OCI-LY1 (cell line): Measurements from ENCODE around the gene MOB3C.
"Not testable (repeated sequence)": the region's sequence is repeated elsewhere in the genome, so short reads cannot be mapped to it uniquely, and the experiment has no call there.

Source experiments
- H2AFZ ChIP-seq: fragments of 200-600 bp; sonication (generic), shearing (Covaris generic); 2 replicates; pipeline ENCODE4 v1.6.0; 2014; ENCODE audit warnings: antibody characterized with exemption, mild to moderate bottlenecking, low read length
- H3F3A ChIP-seq: fragments of 200-600 bp; sonication (generic), shearing (Covaris generic); 2 replicates; pipeline ENCODE4 v1.6.0; 2014; ENCODE audit warnings: mild to moderate bottlenecking, antibody characterized with exemption, low read length, moderate library complexity; ENCODE audit not compliant: insufficient read depth
- H3K27ac ChIP-seq: fragments of 200-600 bp; sonication (generic); 2 replicates; pipeline ENCODE4 v1.5.1; 2014; ENCODE audit warnings: low read length, mixed run types, mild to moderate bottlenecking, low read depth; ENCODE audit not compliant: poor library complexity, severe bottlenecking
- H3K27me3 ChIP-seq: fragments of 200-600 bp; sonication (generic); 2 replicates; pipeline ENCODE4 v1.6.0; 2014; ENCODE audit warnings: antibody characterized with exemption, mild to moderate bottlenecking, low read length, moderate library complexity; ENCODE audit not compliant: insufficient read depth
- H3K36me3 ChIP-seq: fragments of 200-600 bp; sonication (generic); 2 replicates; pipeline ENCODE4 v1.6.1; 2014; ENCODE audit warnings: mild to moderate bottlenecking, antibody characterized with exemption, low read length, moderate library complexity, mixed read lengths; ENCODE audit not compliant: insufficient read depth
- H3K4me1 ChIP-seq: fragments of 200-600 bp; sonication (generic); 2 replicates; pipeline ENCODE4 v1.5.1; 2014; ENCODE audit warnings: mild to moderate bottlenecking, low read length, moderate library complexity; ENCODE audit not compliant: insufficient read depth, severe bottlenecking
- H3K4me2 ChIP-seq: fragments of 200-600 bp; sonication (generic), shearing (Covaris generic); 2 replicates; pipeline ENCODE4 v1.6.1; 2014; ENCODE audit warnings: low read length
- H3K4me3 ChIP-seq: fragments of 200-600 bp; sonication (generic); 2 replicates; pipeline ENCODE4 v1.5.1; 2014; ENCODE audit warnings: low read length, low read depth, mild to moderate bottlenecking, mixed read lengths; ENCODE audit not compliant: poor library complexity, severe bottlenecking
- H3K79me2 ChIP-seq: fragments of 200-600 bp; shearing (Covaris generic); 2 replicates; pipeline ENCODE4 v1.6.1; 2016; ENCODE audit warnings: mixed run types, low read length, mixed read lengths; ENCODE audit not compliant: insufficient read depth
- H3K9ac ChIP-seq: fragments of 200-600 bp; sonication (generic), shearing (Covaris generic); 2 replicates; pipeline ENCODE4 v1.6.1; 2014; ENCODE audit warnings: mild to moderate bottlenecking, low read length, mixed read lengths
- H3K9me2 ChIP-seq: fragments of 200-600 bp; sonication (generic), shearing (Covaris generic); 2 replicates; pipeline ENCODE4 v1.6.1; 2014; ENCODE audit warnings: low read depth, mild to moderate bottlenecking, low read length, mixed read lengths
- H3K9me3 ChIP-seq: fragments of 200-600 bp; shearing (Covaris generic); 2 replicates; pipeline ENCODE4 v1.6.1; 2014; ENCODE audit warnings: low read length, mixed read lengths
- H4K20me1 ChIP-seq: fragments of 200-600 bp; sonication (generic), shearing (Covaris generic); 2 replicates; pipeline ENCODE4 v1.6.0; 2016; ENCODE audit warnings: mild to moderate bottlenecking, low read length; ENCODE audit not compliant: insufficient read depth
- EZH2 ChIP-seq: fragments of 200-600 bp; sonication (generic), shearing (Covaris generic); IDR thresholded peaks from 2 replicates; pipeline ENCODE4 v1.8.0; 2017; ENCODE audit warnings: borderline replicate concordance, mixed run types, mild to moderate bottlenecking, antibody characterized with exemption, low read length, moderate library complexity, mixed read lengths
- TF ChIP-seq, protein P1 (sequence below): fragments of 200-600 bp; sonication (generic), shearing (Covaris generic); IDR thresholded peaks from 2 replicates; pipeline ENCODE4 v1.5.1; 2017; ENCODE audit warnings: mild to moderate bottlenecking, antibody characterized with exemption, low read length, moderate library complexity, mixed read lengths

MOB3C gene

DNA sequence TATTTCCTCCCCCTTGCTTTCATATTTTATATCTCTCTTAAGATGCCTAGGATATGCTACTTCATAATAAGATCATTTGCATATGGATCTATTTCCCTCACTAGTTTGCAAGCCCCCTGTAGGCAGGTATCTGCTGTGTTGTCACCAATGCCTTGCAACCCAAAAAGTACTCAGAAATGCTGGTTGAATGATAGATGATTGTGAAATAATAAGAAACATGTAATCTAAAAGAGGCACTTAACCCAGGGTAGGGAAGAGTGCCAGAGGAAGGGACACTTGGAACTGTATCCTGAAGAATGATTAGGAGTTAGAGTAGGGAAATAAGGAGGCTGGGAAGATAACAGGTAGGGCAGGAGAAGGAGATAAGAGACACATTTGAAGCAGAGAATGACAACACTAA is 39.2 kb upstream of the MOB3C start:
- H3K9ac ChIP-seq: no peak overlapping the region
- H3K4me2 ChIP-seq: no peak overlapping the region
- H3K4me1 ChIP-seq: no peaks in the 10 kb centered on the region
- no peaks in the 10 kb centered on the region for H4K20me1 ChIP-seq
- no peaks in the 10 kb centered on the region for H3K79me2 ChIP-seq
- peaks cover 42% of the 10 kb centered on the region for H3K36me3 ChIP-seq
- no peak overlapping the region for H3K4me3 ChIP-seq
- no peak overlapping the region for H2AFZ ChIP-seq
- H3K9me3 ChIP-seq: no peaks in the 10 kb centered on the region
- no peak overlapping the region for H3K27ac ChIP-seq
- H3K9me2 ChIP-seq: no peaks in the 10 kb centered on the region
- H3K27me3 ChIP-seq: no peaks in the 10 kb centered on the region
- no peak for TF ChIP-seq EZH2
- TF ChIP-seq, protein P1, sequence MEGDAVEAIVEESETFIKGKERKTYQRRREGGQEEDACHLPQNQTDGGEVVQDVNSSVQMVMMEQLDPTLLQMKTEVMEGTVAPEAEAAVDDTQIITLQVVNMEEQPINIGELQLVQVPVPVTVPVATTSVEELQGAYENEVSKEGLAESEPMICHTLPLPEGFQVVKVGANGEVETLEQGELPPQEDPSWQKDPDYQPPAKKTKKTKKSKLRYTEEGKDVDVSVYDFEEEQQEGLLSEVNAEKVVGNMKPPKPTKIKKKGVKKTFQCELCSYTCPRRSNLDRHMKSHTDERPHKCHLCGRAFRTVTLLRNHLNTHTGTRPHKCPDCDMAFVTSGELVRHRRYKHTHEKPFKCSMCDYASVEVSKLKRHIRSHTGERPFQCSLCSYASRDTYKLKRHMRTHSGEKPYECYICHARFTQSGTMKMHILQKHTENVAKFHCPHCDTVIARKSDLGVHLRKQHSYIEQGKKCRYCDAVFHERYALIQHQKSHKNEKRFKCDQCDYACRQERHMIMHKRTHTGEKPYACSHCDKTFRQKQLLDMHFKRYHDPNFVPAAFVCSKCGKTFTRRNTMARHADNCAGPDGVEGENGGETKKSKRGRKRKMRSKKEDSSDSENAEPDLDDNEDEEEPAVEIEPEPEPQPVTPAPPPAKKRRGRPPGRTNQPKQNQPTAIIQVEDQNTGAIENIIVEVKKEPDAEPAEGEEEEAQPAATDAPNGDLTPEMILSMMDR: no peak
- H3F3A ChIP-seq: no peaks in the 10 kb centered on the region

DNA sequence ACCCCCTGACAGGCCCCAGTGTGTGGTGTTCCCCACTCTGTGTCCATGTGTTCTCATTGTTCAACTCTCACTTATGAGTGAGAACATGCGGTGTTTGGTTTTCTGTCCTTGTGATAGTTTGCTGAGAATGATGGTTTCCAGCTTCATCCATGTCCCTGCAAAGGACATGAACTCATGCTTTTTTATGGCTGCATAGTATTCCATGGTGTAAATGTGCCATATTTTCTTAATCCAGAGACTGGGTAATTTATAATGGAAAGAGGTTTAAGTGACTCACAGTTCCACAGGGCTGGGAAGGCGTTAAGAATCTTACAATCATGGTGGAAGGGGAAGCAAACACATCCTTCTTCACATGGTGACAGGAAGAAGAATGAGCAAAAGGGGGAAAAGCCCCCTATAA is 38.1 kb upstream of the MOB3C start:
- not testable (repeated sequence) for H3K9ac ChIP-seq, H3K27ac ChIP-seq, H3K79me2 ChIP-seq, H3K9me3 ChIP-seq, H3K4me1 ChIP-seq, H3K9me2 ChIP-seq, H4K20me1 ChIP-seq, H3K27me3 ChIP-seq, H3K4me3 ChIP-seq, H2AFZ ChIP-seq, H3F3A ChIP-seq, H3K4me2 ChIP-seq
- H3K36me3 ChIP-seq: peaks cover 52% of the 10 kb centered on the region

DNA sequence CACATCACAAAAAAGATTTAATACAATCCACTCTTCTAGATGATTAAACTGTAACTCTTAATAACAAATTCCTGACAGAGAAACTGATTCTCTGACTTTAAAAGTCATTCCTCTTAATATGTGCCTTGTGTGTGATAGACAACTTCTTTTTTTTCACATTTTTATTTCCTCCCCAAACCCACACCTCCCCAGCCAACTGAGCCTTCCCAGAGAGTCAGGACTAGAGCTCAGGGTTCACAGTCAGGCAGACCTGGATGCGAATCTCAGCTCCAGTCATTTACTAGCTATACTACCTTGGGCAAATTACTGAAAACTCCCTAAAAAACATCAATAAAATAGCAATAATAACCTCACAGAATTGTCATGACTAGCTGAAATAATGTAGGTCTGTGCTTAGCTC is 37.4 kb upstream of the MOB3C start:
- Histone ChIP-seq H3K27me3 (no peaks in the 10 kb centered on the region), H3K4me2 (no peak overlapping the region), H3K79me2 (no peaks in the 10 kb centered on the region), H3K9me3 (peaks cover 9% of the 10 kb centered on the region; the same call in 1 of the 2 replicates), H3K9ac (no peak overlapping the region), H4K20me1 (no peaks in the 10 kb centered on the region), H3F3A (no peaks in the 10 kb centered on the region), H3K4me1 (no peaks in the 10 kb centered on the region), H3K9me2 (no peaks in the 10 kb centered on the region), H3K27ac (no peak overlapping the region), H2AFZ (no peak overlapping the region), H3K4me3 (no peak overlapping the region), H3K36me3 (peaks cover 59% of the 10 kb centered on the region)
- TF ChIP-seq, protein P1: no peak
- no peak for TF ChIP-seq EZH2

DNA sequence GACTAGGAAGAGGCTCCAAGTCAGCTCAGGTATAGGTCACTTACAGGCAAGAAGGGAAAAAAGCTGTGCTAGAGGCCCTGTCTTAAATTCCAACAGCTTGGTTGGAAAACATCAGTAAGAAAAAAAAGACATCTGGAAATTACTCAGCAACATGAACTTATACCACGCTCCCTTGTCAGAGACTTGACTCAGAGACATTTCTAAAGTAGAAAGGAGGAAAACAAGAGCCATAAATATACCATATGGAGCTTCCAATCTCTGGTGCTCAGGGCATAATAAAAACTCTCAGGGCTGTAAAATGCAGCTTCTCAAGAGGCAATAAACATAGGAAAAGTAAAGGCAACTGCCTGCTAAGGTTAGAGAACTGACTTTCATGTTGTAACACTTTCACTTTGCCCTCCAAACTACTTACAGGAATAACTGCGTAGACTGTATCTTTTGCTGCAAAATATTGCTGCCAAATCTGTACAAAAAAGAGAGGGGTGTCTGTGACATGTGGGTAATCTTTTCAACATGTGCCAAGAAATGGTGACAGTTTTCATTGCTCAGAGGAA is 36.9 kb upstream of the MOB3C start:
- Histone ChIP-seq H3K36me3 (peaks cover 58% of the 10 kb centered on the region), H3K9me3 (peaks cover 9% of the 10 kb centered on the region; the same call in 1 of the 2 replicates), H3K9ac (no peak overlapping the region), H2AFZ (no peak overlapping the region), H3K27ac (no peak overlapping the region), H3F3A (no peaks in the 10 kb centered on the region), H3K27me3 (no peaks in the 10 kb centered on the region), H4K20me1 (no peaks in the 10 kb centered on the region), H3K79me2 (no peaks in the 10 kb centered on the region), H3K4me3 (no peak overlapping the region), H3K4me1 (no peaks in the 10 kb centered on the region), H3K9me2 (no peaks in the 10 kb centered on the region), H3K4me2 (no peak overlapping the region)
- TF ChIP-seq, protein P1: no peak
- no peak for TF ChIP-seq EZH2
